Measurements from ENCODE around the gene GPBP1. TPM values are rescaled to one million over a fixed set of nuclear protein-coding genes. Genes with fewer than 3 reads are reported as not detected.

GPBP1 gene
- total RNA-seq, 1 donor from 2014 or later, result 71.0 TPM

- Histone ChIP-seq H3K36me3 (ENCODE audit: control insufficient read depth in 3 of 3, insufficient read depth in 3 of 3, low read length in 3 of 3) (no peaks in the 10 kb centered on the region), H3K4me3 (ENCODE audit: low read length in 3 of 3) (no peak overlapping the region), H3K4me1 (ENCODE audit: control insufficient read depth in 3 of 3, insufficient read depth in 3 of 3, low read length in 3 of 3) (peaks cover 0 to 2% (median 0%) of the 10 kb centered on the region in 3 donors), H3K27me3 (ENCODE audit: control insufficient read depth in 3 of 3, insufficient read depth in 3 of 3, low read length in 3 of 3) (no peaks in the 10 kb centered on the region), H3K9ac (ENCODE audit: low read depth in 1 of 3, low read length in 3 of 3) (no peak overlapping the region), H3K9me3 (ENCODE audit: control insufficient read depth in 3 of 3, low read length in 3 of 3) (no peaks in the 10 kb centered on the region), H3K27ac (ENCODE audit: low read depth, low read length) (no peak overlapping the region)
Measured at GRCh38 chr5:57311921-57312735, 138.3 kb downstream of the GPBP1 start.

GRCh38 chr5:57313716-57314115 lies 139.9 kb downstream of the GPBP1 start:
- no peak overlapping the region for H3K27ac ChIP-seq (ENCODE audit: low read depth, low read length)

More at GRCh38 chr5:57313716-57314115, 139.9 kb downstream of the GPBP1 start:
- Histone ChIP-seq H3K27me3 (ENCODE audit: control insufficient read depth in 3 of 3, insufficient read depth in 3 of 3, low read length in 3 of 3) (no peaks in the 10 kb centered on the region), H3K36me3 (ENCODE audit: control insufficient read depth in 3 of 3, insufficient read depth in 3 of 3, low read length in 3 of 3) (no peaks in the 10 kb centered on the region), H3K4me1 (ENCODE audit: control insufficient read depth in 3 of 3, insufficient read depth in 3 of 3, low read length in 3 of 3) (peaks cover 0 to 2% (median 0%) of the 10 kb centered on the region in 3 donors), H3K9ac (ENCODE audit: low read depth in 1 of 3, low read length in 3 of 3) (no peak overlapping the region), H3K9me3 (ENCODE audit: control insufficient read depth in 3 of 3, low read length in 3 of 3) (no peaks in the 10 kb centered on the region), H3K4me3 (ENCODE audit: low read length in 3 of 3) (no peak overlapping the region)

Small RNA genes lying within 50 kb of the gene (small RNA-seq; reads per million reads assigned to genes)
- gene RF00019, result not detected

Other genes starting within 250 kb of the GPBP1 start
- 18.8 TPM for gene MIER3, start 221.9 kb upstream of the GPBP1 start, total RNA-seq